Right atrium auricular region (tissue), 2 donors: Measurements from ENCODE around the gene SERPINE1. TPM values are rescaled to one million over a fixed set of nuclear protein-coding genes. Genes with fewer than 3 reads are reported as not detected.

Experiments
- DNase-seq: peaks from one replicate; pipeline ENCODE4 v3.0.0-alpha.2; 2019; ENCODE audit warnings: low spot score
- H3K27ac ChIP-seq, 2 donors: fragments of 200-600 bp; sonication (generic); 1 replicate in 1 of 2; 2 replicates in 1 of 2; pipeline ENCODE4 v1.5.1; 2016 to 2019
- H3K27me3 ChIP-seq, 2 donors: fragments of 200-600 bp; sonication (generic); one replicate each; pipeline versions ENCODE4 v1.5.1 to v1.6.0; 2017 to 2019
- H3K36me3 ChIP-seq: fragments of 200-600 bp; sonication (generic); one replicate; pipeline ENCODE4 v1.5.1; 2016
- H3K4me1 ChIP-seq, 2 donors: fragments of 200-600 bp; sonication (generic); one replicate each; pipeline versions ENCODE4 v1.5.1 to v1.6.0; 2017 to 2019
- H3K4me3 ChIP-seq, 2 donors: fragments of 200-600 bp; sonication (generic); 1 replicate in 1 of 2; 2 replicates in 1 of 2; pipeline ENCODE4 v1.5.1; 2017 to 2019; ENCODE audit warnings: mild to moderate bottlenecking in 1 of 2, moderate library complexity in 1 of 2
- H3K9me3 ChIP-seq, 2 donors: fragments of 200-600 bp; sonication (generic); one replicate each; pipeline ENCODE4 v1.5.1; 2019
- total RNA-seq, 2 donors: library from RNA; depleted of rRNA; stranded (reverse); fragments of >200 nt; gene quantifications; one replicate each; pipeline ENCODE4 v1.1.0, GENCODE V29; 2016
- TF ChIP-seq, protein P1 (sequence below), 2 donors: fragments of 200-600 bp; sonication (generic); IDR thresholded peaks; one replicate each; pipeline ENCODE4 v1.5.1; 2019; ENCODE audit warnings: antibody characterized with exemption in 2 of 2

The SERPINE1 gene
- total RNA-seq, 2 donors from 2014 or later: 28.0 to 40.8 TPM

DNA sequence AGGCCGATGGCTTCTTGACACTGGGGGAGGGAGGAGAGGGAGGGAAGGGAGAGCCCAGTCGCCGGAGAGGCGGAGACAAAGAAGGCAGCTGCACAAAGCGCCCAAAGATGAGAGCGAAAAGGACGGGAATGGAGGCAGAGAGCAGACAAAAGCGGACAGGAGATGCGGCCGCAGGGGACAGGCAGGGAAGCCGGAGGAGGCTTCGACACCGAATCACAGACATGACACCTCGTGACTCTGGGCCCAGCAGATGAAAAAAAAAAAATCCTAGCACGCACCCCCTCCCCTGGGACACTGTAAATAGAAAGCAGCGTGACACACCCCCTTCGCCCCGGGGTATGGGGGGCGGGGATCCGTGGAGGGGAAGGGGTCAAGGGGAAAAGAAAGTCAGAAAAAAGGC is 52.2 kb downstream of the SERPINE1 start:
- peaks cover 0 to 21% of the 10 kb centered on the region in 2 donors for H3K4me1 ChIP-seq
- peaks cover 38 to 40% of the 10 kb centered on the region in 2 donors for H3K27me3 ChIP-seq
- TF ChIP-seq, protein P1, sequence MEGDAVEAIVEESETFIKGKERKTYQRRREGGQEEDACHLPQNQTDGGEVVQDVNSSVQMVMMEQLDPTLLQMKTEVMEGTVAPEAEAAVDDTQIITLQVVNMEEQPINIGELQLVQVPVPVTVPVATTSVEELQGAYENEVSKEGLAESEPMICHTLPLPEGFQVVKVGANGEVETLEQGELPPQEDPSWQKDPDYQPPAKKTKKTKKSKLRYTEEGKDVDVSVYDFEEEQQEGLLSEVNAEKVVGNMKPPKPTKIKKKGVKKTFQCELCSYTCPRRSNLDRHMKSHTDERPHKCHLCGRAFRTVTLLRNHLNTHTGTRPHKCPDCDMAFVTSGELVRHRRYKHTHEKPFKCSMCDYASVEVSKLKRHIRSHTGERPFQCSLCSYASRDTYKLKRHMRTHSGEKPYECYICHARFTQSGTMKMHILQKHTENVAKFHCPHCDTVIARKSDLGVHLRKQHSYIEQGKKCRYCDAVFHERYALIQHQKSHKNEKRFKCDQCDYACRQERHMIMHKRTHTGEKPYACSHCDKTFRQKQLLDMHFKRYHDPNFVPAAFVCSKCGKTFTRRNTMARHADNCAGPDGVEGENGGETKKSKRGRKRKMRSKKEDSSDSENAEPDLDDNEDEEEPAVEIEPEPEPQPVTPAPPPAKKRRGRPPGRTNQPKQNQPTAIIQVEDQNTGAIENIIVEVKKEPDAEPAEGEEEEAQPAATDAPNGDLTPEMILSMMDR (IDR thresholded peaks at IDR 0.05): no peak

DNA sequence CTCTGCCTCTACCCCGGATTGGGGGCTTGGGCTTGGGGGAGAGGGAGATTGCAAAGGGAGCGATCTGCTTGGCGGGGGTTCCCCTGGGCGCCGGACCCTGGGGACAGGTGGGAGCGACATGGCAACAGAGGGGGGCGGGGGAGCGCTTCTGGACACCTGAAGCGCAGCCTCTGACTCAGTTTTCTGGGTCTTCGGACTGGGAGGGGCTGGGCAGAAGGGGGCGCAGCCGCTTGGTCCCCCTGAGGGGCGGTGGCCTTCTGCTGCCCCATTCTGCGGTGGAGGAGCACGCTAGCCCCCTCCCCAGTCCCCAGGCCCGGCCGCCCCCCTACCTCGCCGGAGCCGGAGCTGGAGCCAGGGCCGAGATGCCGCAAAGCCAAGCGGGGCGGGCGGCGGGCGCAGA is 52.8 kb downstream of the SERPINE1 start:
- Histone ChIP-seq H3K27ac (no peak overlapping the region), H3K36me3 (no peaks in the 10 kb centered on the region), H3K9me3 (no peaks in the 10 kb centered on the region), H3K4me3 (peak overlapping the region in 1 of 2 donors; percentile 6), H3K4me1 (peaks cover 0 to 16% of the 10 kb centered on the region in 2 donors), H3K27me3 (peaks cover 34 to 35% of the 10 kb centered on the region in 2 donors)
- DNase-seq: no peak
- TF ChIP-seq, protein P1 (IDR thresholded peaks at IDR 0.05): no peak

More for the DNA sequence above, 52.2 kb downstream of the SERPINE1 start:
- Histone ChIP-seq H3K9me3 (no peaks in the 10 kb centered on the region), H3K27ac (no peak overlapping the region), H3K36me3 (no peaks in the 10 kb centered on the region), H3K4me3 (peak overlapping the region in 1 of 2 donors; percentile 6)
- no peak for DNase-seq

DNA sequence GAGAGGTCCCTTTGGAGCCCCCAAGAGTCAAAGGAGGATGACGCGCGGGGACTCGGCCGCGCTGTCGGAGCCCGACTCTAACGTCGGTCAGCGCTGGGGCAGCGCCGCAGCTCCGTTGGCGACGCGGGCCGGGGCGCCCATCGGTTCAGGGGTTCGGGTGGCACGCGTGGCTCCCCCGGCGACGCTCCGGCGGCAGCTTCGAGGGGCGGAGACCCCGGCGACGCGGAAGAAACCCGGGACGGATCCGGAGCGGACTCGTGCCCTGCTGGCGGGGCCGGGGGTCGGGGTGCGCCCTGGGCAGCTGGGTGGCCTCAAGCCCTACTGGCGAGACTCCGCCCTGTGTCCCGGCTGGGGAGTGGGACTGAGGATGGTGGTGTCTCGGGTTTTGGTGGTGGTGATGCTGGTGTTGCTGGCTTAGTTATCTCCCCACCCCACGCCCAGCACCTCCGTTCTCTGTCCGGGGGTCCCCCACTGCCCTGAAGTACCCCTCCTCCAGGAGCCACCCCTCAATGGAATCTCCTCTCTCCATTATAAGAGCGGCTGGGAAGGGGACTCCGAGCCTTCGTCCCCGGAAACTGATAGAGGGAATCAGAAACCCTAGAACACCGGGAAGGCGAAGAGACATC is 53.3 kb downstream of the SERPINE1 start, which contains the start of gene NAT16:
Gene NAT16 (minus strand): TSS at position 164 of the 626 bp plus-strand sequence. CDS start 5,486 bp downstream, outside the sequence.
- DNase-seq: no peak
- Histone ChIP-seq H3K27ac (no peak within 1 kb of the TSS), H3K4me3 (peak within 1 kb of the TSS in 1 of 2 donors; percentile 6), H3K36me3 (no peaks in the 10 kb centered on the region), H3K9me3 (no peaks in the 10 kb centered on the region), H3K4me1 (peaks cover 0 to 16% of the 10 kb centered on the region in 2 donors), H3K27me3 (peaks cover 28 to 30% of the 10 kb centered on the region in 2 donors)
- TF ChIP-seq, protein P1 (IDR thresholded peaks at IDR 0.05): no peak

DNA sequence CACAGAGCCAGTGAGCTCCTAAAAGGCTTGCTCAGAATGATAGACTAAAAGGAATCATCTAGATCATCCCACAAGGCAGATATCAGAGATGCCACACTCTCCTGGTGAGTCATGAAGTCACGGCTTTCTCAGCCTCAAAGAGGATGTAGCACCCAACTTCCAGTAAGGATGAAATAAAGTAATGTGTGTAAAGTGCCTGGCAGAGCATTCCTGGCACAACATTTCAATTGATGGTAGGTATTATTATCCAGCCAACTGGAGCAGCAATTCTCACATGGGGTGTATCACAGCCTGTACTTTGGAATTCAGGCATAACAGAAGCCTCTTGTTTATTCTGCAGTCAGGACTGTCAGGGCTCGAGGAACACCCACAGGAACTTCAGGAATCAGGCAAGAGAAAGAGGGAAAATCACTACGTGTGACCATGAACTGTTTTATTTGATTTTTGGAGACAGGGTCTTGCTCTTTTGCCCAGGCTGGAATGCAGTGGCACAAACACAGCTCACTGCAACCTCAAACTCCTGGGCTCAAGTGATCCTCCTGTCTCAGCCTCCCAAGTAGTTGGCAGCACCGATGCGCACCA is 58.4 kb downstream of the SERPINE1 start:
- TF ChIP-seq, protein P1 (IDR thresholded peaks at IDR 0.05): no peak
- Histone ChIP-seq H3K27me3 (peaks cover 8 to 9% of the 10 kb centered on the region in 2 donors), H3K4me1 (peaks cover 0 to under 1% of the 10 kb centered on the region in 2 donors), H3K9me3 (no peaks in the 10 kb centered on the region), H3K4me3 (no peak overlapping the region), H3K27ac (no peak overlapping the region), H3K36me3 (no peaks in the 10 kb centered on the region)
- DNase-seq: no peak

DNA sequence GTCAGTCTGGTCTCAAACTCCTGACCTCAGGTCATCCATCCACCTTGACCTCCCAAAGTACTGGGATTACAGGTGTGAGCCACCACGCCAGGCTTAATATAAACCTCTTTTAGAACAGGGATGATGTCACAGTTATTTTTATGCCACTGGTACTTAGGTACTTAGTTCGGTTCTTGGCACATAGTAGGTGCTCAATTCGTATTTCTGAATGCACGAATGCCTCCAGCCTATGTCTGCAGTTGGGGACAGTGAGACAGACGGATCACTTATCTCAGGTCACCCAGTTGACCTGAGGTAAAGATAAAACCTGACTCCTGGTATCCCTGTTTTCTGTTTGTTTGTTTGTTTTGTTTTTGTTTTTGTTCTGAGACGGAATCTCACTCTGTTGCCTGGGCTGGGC is 59.3 kb downstream of the SERPINE1 start:
- Histone ChIP-seq H3K4me3 (no peak overlapping the region), H3K9me3 (no peaks in the 10 kb centered on the region), H3K4me1 (no peaks in the 10 kb centered on the region), H3K27me3 (peaks cover under 1% of the 10 kb centered on the region in 2 donors), H3K27ac (no peak overlapping the region), H3K36me3 (no peaks in the 10 kb centered on the region)
- TF ChIP-seq, protein P1 (IDR thresholded peaks at IDR 0.05): no peak
- no peak for DNase-seq
